NCI-H1694 (cell line): Measurements from ENCODE around the gene CRISP2.

Experiments used
- DNase-seq: peaks from one replicate; lab custom pipeline; 2025; lab: John Stamatoyannopoulos, UW

Gene CRISP2

GRCh38 chr6:49662231-49662891 lies 51.0 kb downstream of the CRISP2 start:
- no peak for DNase-seq

- no peak for DNase-seq
These were observed 59.4 kb downstream of the CRISP2 start for GRCh38 chr6:49653942-49654341.

GRCh38 chr6:49653438-49653837 lies 59.9 kb downstream of the CRISP2 start:
- no peak for DNase-seq

GRCh38 chr6:49651239-49651638 lies 62.1 kb downstream of the CRISP2 start:
- no peak for DNase-seq

- DNase-seq: no peak
These were observed 63.4 kb downstream of the CRISP2 start for GRCh38 chr6:49649988-49650387.

GRCh38 chr6:49648036-49648435 lies 65.3 kb downstream of the CRISP2 start:
- DNase-seq: no peak

GRCh38 chr6:49647476-49647875 lies 65.9 kb downstream of the CRISP2 start:
- no peak for DNase-seq

- DNase-seq: no peak
These were observed 66.4 kb downstream of the CRISP2 start for GRCh38 chr6:49646942-49647341.

GRCh38 chr6:49646130-49646824 lies 67.1 kb downstream of the CRISP2 start:
- no peak for DNase-seq

GRCh38 chr6:49645139-49645538 lies 68.2 kb downstream of the CRISP2 start:
- no peak for DNase-seq
